Transverse colon (tissue), 3 donors: ENCODE results near the gene CPT1A.

Experiments
- POLR2A ChIP-seq: fragments of 450-650 bp; IDR thresholded peaks from one replicate; pipeline ENCODE4 v1.6.1; 2016; ENCODE audit warnings: antibody characterized with exemption, mild to moderate bottlenecking, moderate library complexity
- TF ChIP-seq, protein P1 (sequence below), 5 experiments: fragments of 200-600 bp in 3 of 5; fragments of 450-650 bp in 2 of 5; sonication (generic) in 3 of 5; IDR thresholded peaks; 1 replicate in 2 of 5; 2 replicates in 3 of 5; pipeline ENCODE4 v1.5.1; 2016 to 2017; ENCODE audit warnings: antibody characterized with exemption in 5 of 5, inconsistent platforms in 3 of 5, mild to moderate bottlenecking in 2 of 5, moderate library complexity in 1 of 5

DNA sequence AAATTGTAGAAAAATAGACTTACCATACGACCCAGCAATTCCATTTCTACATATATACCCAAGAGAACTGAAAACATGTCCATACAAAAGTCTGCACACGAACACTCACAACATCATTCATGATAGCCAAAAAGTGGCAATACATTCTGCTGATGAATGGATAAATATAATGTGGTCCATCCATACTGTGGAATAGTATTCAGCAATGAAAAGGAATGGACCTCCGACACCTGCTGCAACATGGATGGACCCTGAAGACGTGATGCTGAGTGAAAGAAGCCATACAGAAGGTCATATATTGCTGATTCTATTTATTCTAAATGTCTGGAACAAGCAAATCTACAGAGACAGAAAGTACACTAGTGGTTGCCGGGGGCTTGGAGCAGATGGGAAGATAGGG, 19.2 kb downstream of the CPT1A start:
- TF ChIP-seq POLR2A: no peak
- TF ChIP-seq, protein P1, sequence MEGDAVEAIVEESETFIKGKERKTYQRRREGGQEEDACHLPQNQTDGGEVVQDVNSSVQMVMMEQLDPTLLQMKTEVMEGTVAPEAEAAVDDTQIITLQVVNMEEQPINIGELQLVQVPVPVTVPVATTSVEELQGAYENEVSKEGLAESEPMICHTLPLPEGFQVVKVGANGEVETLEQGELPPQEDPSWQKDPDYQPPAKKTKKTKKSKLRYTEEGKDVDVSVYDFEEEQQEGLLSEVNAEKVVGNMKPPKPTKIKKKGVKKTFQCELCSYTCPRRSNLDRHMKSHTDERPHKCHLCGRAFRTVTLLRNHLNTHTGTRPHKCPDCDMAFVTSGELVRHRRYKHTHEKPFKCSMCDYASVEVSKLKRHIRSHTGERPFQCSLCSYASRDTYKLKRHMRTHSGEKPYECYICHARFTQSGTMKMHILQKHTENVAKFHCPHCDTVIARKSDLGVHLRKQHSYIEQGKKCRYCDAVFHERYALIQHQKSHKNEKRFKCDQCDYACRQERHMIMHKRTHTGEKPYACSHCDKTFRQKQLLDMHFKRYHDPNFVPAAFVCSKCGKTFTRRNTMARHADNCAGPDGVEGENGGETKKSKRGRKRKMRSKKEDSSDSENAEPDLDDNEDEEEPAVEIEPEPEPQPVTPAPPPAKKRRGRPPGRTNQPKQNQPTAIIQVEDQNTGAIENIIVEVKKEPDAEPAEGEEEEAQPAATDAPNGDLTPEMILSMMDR (IDR thresholded peaks at IDR 0.05): no peak
